Kidney (tissue), 14 donors: ENCODE results near the gene DTNBP1. TPM values are rescaled to one million over a fixed set of nuclear protein-coding genes. Genes with fewer than 3 reads are reported as not detected.

Experiments
- DNase-seq, 5 donors: peaks; one replicate each; pipeline ENCODE4 v3.0.0-alpha.2; 2013 to 2020
- FAIRE-seq: peaks from 2 replicates; lab custom pipeline; 2012; peaks lifted over from hg19 to GRCh38; lab: Jason Lieb, UNC
- H3K27ac ChIP-seq, 2 donors: one replicate each; pipeline ENCODE4 v1.7.0; 2013; ENCODE audit warnings: low read depth in 2 of 2, low read length in 2 of 2, inconsistent platforms in 1 of 2
- H3K27me3 ChIP-seq: one replicate; pipeline ENCODE4 v1.7.1; 2013; ENCODE audit warnings: low read length, inconsistent platforms; ENCODE audit not compliant: control insufficient read depth, insufficient read depth
- H3K36me3 ChIP-seq, 3 donors: one replicate each; pipeline versions ENCODE4 v1.7.0 to v1.7.1; 2013; ENCODE audit warnings: low read length in 3 of 3, control low read depth in 1 of 3, inconsistent platforms in 1 of 3; ENCODE audit not compliant: insufficient read depth in 3 of 3, control insufficient read depth in 2 of 3
- H3K4me1 ChIP-seq, 3 donors: one replicate each; pipeline versions ENCODE4 v1.7.0 to v1.7.1; 2013; ENCODE audit warnings: low read length in 3 of 3, inconsistent platforms in 1 of 3, low read depth in 1 of 3; ENCODE audit not compliant: control insufficient read depth in 2 of 3, insufficient read depth in 2 of 3
- H3K4me3 ChIP-seq, 3 donors: one replicate each; pipeline versions ENCODE4 v1.7.0 to v1.8.1; 2013; ENCODE audit warnings: low read length in 3 of 3, control low read depth in 1 of 3, inconsistent platforms in 1 of 3
- H3K9ac ChIP-seq, 3 donors: one replicate each; pipeline versions ENCODE4 v1.7.0 to v1.7.1; 2013; ENCODE audit warnings: low read length in 3 of 3, control low read depth in 1 of 3, inconsistent platforms in 1 of 3
- H3K9me3 ChIP-seq, 3 donors: one replicate each; pipeline versions ENCODE4 v1.7.0 to v1.7.1; 2013; ENCODE audit warnings: low read length in 3 of 3, control low read depth in 1 of 3, inconsistent platforms in 1 of 3; ENCODE audit not compliant: control insufficient read depth in 2 of 3, insufficient read depth in 1 of 3
- CTCF ChIP-seq: IDR thresholded peaks from 3 replicates; pipeline ENCODE4 v1.5.1; 2012; ENCODE audit warnings: mild to moderate bottlenecking, moderate library complexity, borderline replicate concordance; ENCODE audit not compliant: insufficient read depth; ENCODE audit errors: extremely low read depth
- intact Hi-C: fragments of 100-400 bp; cut with DNase I; formaldehyde crosslinking; loops from one replicate; pipeline ENCODE4 v1.11.1; 2022
- polyA plus RNA-seq: library from polyadenylated mRNA; stranded (reverse); fragments of 350-450 nt; fragmentation: Illumina TruSeq; extraction: RNeasy Lipid Tissue Mini Kit (QIAGEN cat#74804); gene quantifications from one replicate; pipeline ENCODE4 v1.2.3, GENCODE V29; 2014; ENCODE audit warnings: low read depth, low replicate concordance; ENCODE audit not compliant: insufficient read depth
- total RNA-seq: library from RNA; stranded (reverse); fragmentation: NEBNext Ultra II Directional; extraction: Animal tissue kit (Norgen Biotek cat#: 25700); gene quantifications from one replicate; pipeline ENCODE4 v1.2.1, GENCODE V29; 2021
- donor health status: control.
- donor health status: control.
- donor health status: control.
- donor health status: control.
- donor health status: control.
- donor health status: DM: yes; HTN: yes; CAD: no.
- donor health status: Normal renal cell carcinoma (clear cell type).

Gene DTNBP1
- total and polyA plus RNA-seq, 2 donors from 2014 or later = 25.2 to 36.2 TPM

GRCh38 chr6:15473174-15473573 is 189.7 kb downstream of the DTNBP1 start:
- FAIRE-seq (no peak), DNase-seq (no peak)
- H3K4me1 ChIP-seq = peaks cover 14 to 16% (median 14%) of the 10 kb centered on the region in 3 donors
- no peaks in the 10 kb centered on the region for H3K9me3 ChIP-seq
- H3K36me3 ChIP-seq = peaks cover 0 to 9% (median 7%) of the 10 kb centered on the region in 3 donors
- no peak overlapping the region for H3K9ac ChIP-seq
- intact Hi-C loops = no loop called here
- TF ChIP-seq CTCF = no peak
- H3K27me3 ChIP-seq = no peaks in the 10 kb centered on the region
- H3K4me3 ChIP-seq = no peak overlapping the region
- peak overlapping the region in 1 of 2 donors; percentile 45 for H3K27ac ChIP-seq
